A673 (cell line): ENCODE data around the gene HAPLN3.

Experiments
- EZH2 ChIP-seq: fragments of 200-600 bp; sonication (generic); IDR thresholded peaks from 2 replicates; pipeline ENCODE4 v1.6.1; 2017; ENCODE audit warnings: borderline replicate concordance, low read depth, mild to moderate bottlenecking, mixed read lengths, antibody characterized with exemption, low read length; ENCODE audit not compliant: poor library complexity, severe bottlenecking
- TF ChIP-seq, protein P1 (sequence below): fragments of 300-800, 200-600 bp; sonication (generic); conservative IDR thresholded peaks from 2 replicates; pipeline ENCODE4 v1.5.1; 2017; ENCODE audit warnings: low read depth, mild to moderate bottlenecking, antibody characterized with exemption, low read length, moderate library complexity, mixed read lengths

DNA sequence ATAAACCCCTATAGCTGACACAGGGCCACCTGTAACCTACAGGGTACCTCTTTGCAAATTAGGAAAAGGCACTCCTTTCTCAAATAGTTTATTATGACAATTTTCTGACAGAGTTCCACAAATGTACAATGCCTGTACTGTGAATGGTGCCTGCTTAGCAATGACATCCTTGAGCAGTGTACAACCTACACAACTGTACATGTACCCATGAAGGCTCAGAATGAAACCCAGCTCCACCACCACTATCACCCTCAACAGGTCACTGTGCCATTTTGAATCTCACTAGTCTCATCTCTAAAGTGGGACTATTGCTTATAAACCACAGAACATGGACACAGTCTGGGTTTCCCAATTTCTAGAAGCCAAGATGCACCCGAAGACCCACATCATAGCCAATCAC lies 10.8 kb upstream of the HAPLN3 start:
- TF ChIP-seq, protein P1, sequence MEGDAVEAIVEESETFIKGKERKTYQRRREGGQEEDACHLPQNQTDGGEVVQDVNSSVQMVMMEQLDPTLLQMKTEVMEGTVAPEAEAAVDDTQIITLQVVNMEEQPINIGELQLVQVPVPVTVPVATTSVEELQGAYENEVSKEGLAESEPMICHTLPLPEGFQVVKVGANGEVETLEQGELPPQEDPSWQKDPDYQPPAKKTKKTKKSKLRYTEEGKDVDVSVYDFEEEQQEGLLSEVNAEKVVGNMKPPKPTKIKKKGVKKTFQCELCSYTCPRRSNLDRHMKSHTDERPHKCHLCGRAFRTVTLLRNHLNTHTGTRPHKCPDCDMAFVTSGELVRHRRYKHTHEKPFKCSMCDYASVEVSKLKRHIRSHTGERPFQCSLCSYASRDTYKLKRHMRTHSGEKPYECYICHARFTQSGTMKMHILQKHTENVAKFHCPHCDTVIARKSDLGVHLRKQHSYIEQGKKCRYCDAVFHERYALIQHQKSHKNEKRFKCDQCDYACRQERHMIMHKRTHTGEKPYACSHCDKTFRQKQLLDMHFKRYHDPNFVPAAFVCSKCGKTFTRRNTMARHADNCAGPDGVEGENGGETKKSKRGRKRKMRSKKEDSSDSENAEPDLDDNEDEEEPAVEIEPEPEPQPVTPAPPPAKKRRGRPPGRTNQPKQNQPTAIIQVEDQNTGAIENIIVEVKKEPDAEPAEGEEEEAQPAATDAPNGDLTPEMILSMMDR: no peak
- TF ChIP-seq EZH2: no peak
